ENCODE results near the gene PMPCA. TPM values are rescaled to one million over a fixed set of nuclear protein-coding genes. Genes with fewer than 3 reads are reported as not detected.

PMPCA gene
- total and polyA plus RNA-seq, 2 donors (not counting 1 experiment from before 2014, with no cell fraction given): 26.4 to 70.2 TPM

DNA sequence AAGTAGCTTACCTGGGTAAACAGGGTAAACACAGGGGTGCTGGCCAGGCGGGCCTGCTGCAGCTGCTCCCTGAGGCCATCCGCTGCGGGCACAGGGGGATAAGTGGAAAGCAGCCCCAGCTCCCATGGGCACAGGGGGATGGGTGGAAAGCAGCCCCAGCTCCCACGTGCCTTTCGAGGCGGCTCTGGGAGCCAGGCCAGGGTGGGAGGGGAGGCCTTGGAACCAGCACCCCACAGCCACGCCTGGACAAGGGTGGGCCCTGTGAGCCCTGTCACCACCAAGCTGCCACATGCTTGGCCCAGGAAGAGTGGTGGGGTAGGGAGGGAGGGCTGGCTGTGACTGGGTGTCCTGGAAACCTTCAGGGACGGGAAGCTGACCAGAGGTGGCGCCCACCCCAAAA lies 29.1 kb upstream of the PMPCA start:
- no peak overlapping the region for H3K4me3 ChIP-seq (replicated peaks in 1 of 4; ENCODE audit: control extremely low read depth in 1 of 4, insufficient read depth in 1 of 4, low read depth in 3 of 4, low read length in 4 of 4)
- no peaks in the 10 kb centered on the region for H3K4me1 ChIP-seq (ENCODE audit: control insufficient read depth, extremely low read depth, insufficient read depth, low read length)
- no peak overlapping the region for H3K27ac ChIP-seq (ENCODE audit: insufficient read depth, low read length)
- no peak overlapping the region for H2AFZ ChIP-seq (ENCODE audit: low read length)
- no peak overlapping the region for H3K9ac ChIP-seq (ENCODE audit: insufficient read depth, low read length)
- H3K27me3 ChIP-seq (ENCODE audit: control insufficient read depth, insufficient read depth, low read length): no peaks in the 10 kb centered on the region
- no peak overlapping the region for H3K4me2 ChIP-seq (ENCODE audit: extremely low read depth, insufficient read depth, low read length)
- DNase-seq (ENCODE audit: low read depth in 2 of 2): no peak
- H3K79me2 ChIP-seq (ENCODE audit: control insufficient read depth, insufficient read depth, low read length): no peaks in the 10 kb centered on the region
- peaks cover 28% of the 10 kb centered on the region for H3K36me3 ChIP-seq (ENCODE audit: control insufficient read depth, insufficient read depth, low read length)
- H4K20me1 ChIP-seq (ENCODE audit: control insufficient read depth, extremely low read depth, insufficient read depth, low read length): no peaks in the 10 kb centered on the region
- TF ChIP-seq, protein P1, sequence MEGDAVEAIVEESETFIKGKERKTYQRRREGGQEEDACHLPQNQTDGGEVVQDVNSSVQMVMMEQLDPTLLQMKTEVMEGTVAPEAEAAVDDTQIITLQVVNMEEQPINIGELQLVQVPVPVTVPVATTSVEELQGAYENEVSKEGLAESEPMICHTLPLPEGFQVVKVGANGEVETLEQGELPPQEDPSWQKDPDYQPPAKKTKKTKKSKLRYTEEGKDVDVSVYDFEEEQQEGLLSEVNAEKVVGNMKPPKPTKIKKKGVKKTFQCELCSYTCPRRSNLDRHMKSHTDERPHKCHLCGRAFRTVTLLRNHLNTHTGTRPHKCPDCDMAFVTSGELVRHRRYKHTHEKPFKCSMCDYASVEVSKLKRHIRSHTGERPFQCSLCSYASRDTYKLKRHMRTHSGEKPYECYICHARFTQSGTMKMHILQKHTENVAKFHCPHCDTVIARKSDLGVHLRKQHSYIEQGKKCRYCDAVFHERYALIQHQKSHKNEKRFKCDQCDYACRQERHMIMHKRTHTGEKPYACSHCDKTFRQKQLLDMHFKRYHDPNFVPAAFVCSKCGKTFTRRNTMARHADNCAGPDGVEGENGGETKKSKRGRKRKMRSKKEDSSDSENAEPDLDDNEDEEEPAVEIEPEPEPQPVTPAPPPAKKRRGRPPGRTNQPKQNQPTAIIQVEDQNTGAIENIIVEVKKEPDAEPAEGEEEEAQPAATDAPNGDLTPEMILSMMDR (conservative IDR thresholded peaks at IDR 0.05 in 1 of 2, IDR thresholded peaks at IDR 0.05 in 1 of 2; ENCODE audit: low read depth in 1 of 2, low read length in 2 of 2): no peak
- TF ChIP-seq EZH2 (IDR thresholded peaks at IDR 0.05; ENCODE audit: low read length, missing control alignments): no peak
- no peaks in the 10 kb centered on the region for H3K9me3 ChIP-seq (ENCODE audit: control insufficient read depth, insufficient read depth, low read depth, low read length)

DNA sequence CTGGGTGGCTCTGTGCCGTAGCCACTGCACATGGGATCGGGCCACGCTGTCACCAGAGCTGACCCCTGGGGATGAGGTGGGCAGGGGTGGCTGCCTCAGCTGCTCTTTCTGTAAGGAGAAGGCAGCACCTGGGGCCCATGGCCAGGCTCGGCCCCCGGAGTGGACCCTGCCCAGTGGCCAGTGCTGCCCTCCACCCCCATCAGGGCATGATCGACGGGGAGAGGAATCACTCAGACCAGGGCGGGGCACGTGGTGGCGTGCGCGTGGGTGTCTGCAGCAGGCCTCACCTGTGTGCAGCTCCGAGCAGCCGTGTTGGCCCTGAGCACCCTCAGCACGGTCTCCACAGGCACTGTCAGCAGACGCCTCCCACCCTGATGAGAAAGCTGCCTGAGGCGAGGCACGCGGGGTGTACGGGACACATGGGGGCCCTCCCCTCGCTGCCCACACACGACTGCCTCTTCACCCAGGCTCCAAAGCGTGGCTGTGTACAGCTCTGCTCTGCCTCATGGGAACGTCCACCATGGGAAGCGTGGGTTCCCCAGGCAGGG lies 28.4 kb upstream of the PMPCA start:
- Histone ChIP-seq H3K4me2 (ENCODE audit: extremely low read depth, insufficient read depth, low read length) (no peak overlapping the region), H2AFZ (ENCODE audit: low read length) (no peak overlapping the region), H3K4me1 (ENCODE audit: control insufficient read depth, extremely low read depth, insufficient read depth, low read length) (no peaks in the 10 kb centered on the region), H3K27ac (ENCODE audit: insufficient read depth, low read length) (no peak overlapping the region), H3K36me3 (ENCODE audit: control insufficient read depth, insufficient read depth, low read length) (peaks cover 28% of the 10 kb centered on the region), H3K9me3 (ENCODE audit: control insufficient read depth, insufficient read depth, low read depth, low read length) (no peaks in the 10 kb centered on the region), H4K20me1 (ENCODE audit: control insufficient read depth, extremely low read depth, insufficient read depth, low read length) (no peaks in the 10 kb centered on the region), H3K4me3 (replicated peaks in 1 of 4; ENCODE audit: control extremely low read depth in 1 of 4, insufficient read depth in 1 of 4, low read depth in 3 of 4, low read length in 4 of 4) (no peak overlapping the region), H3K9ac (ENCODE audit: insufficient read depth, low read length) (no peak overlapping the region), H3K27me3 (ENCODE audit: control insufficient read depth, insufficient read depth, low read length) (no peaks in the 10 kb centered on the region), H3K79me2 (ENCODE audit: control insufficient read depth, insufficient read depth, low read length) (no peaks in the 10 kb centered on the region)
- TF ChIP-seq, protein P1 (conservative IDR thresholded peaks at IDR 0.05 in 1 of 2, IDR thresholded peaks at IDR 0.05 in 1 of 2; ENCODE audit: low read depth in 1 of 2, low read length in 2 of 2): no peak
- no peak for TF ChIP-seq EZH2 (IDR thresholded peaks at IDR 0.05; ENCODE audit: low read length, missing control alignments)
- no peak for DNase-seq (ENCODE audit: low read depth in 2 of 2)

DNA sequence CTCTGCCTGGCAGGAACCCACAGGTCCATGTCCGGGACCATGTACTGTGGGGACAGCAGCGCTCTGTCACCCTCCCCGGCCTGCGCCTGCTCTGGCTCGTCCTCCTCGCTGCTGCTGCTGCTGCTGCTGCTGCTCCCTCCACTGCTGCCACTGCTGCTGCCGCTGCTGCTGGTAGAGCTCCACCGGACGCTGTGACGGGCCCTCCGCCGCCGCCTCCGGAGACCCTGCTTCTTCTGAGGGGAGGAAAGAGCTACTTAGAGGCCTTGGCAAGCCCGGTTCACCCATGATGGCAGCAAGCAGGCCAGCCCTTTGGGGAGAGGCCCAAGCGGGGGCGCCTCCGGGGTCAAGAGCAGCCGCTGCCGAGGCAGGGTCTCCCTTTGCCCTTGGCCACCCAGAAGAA lies 27.0 kb upstream of the PMPCA start:
- H3K9me3 ChIP-seq (ENCODE audit: control insufficient read depth, insufficient read depth, low read depth, low read length): no peaks in the 10 kb centered on the region
- no peak overlapping the region for H3K4me3 ChIP-seq (replicated peaks in 1 of 4; ENCODE audit: control extremely low read depth in 1 of 4, insufficient read depth in 1 of 4, low read depth in 3 of 4, low read length in 4 of 4)
- no peak overlapping the region for H2AFZ ChIP-seq (ENCODE audit: low read length)
- no peak overlapping the region for H3K9ac ChIP-seq (ENCODE audit: insufficient read depth, low read length)
- no peaks in the 10 kb centered on the region for H3K4me1 ChIP-seq (ENCODE audit: control insufficient read depth, extremely low read depth, insufficient read depth, low read length)
- H3K27ac ChIP-seq (ENCODE audit: insufficient read depth, low read length): no peak overlapping the region
- DNase-seq (ENCODE audit: low read depth in 2 of 2): no peak
- no peak overlapping the region for H3K4me2 ChIP-seq (ENCODE audit: extremely low read depth, insufficient read depth, low read length)
- TF ChIP-seq, protein P1 (conservative IDR thresholded peaks at IDR 0.05 in 1 of 2, IDR thresholded peaks at IDR 0.05 in 1 of 2; ENCODE audit: low read depth in 1 of 2, low read length in 2 of 2): no peak
- TF ChIP-seq EZH2 (IDR thresholded peaks at IDR 0.05; ENCODE audit: low read length, missing control alignments): no peak
- peaks cover 32% of the 10 kb centered on the region for H3K36me3 ChIP-seq (ENCODE audit: control insufficient read depth, insufficient read depth, low read length)
- no peaks in the 10 kb centered on the region for H3K79me2 ChIP-seq (ENCODE audit: control insufficient read depth, insufficient read depth, low read length)
- H3K27me3 ChIP-seq (ENCODE audit: control insufficient read depth, insufficient read depth, low read length): no peaks in the 10 kb centered on the region
- no peaks in the 10 kb centered on the region for H4K20me1 ChIP-seq (ENCODE audit: control insufficient read depth, extremely low read depth, insufficient read depth, low read length)
